Nephron (organoid): Measurements from ENCODE around the gene RPS3.
A peak's percentile ranks its signal among the peaks of the same experiment; 100 is the strongest.

Source experiments
- H3K27ac Mint-ChIP-seq, 3 experiments: 2 replicates each; pipeline ENCODE4 v1.8.0; 2020; ENCODE audit warnings: mixed read lengths in 3 of 3, mild to moderate bottlenecking in 2 of 3, moderate library complexity in 1 of 3
- H3K27me3 Mint-ChIP-seq: 2 replicates; pipeline ENCODE4 v1.8.0; 2021; ENCODE audit warnings: low read depth, mild to moderate bottlenecking, moderate library complexity, mixed read lengths
- H3K36me3 Mint-ChIP-seq: 2 replicates; pipeline ENCODE4 v1.8.0; 2020; ENCODE audit warnings: low read depth, mixed read lengths
- H3K4me1 Mint-ChIP-seq: 2 replicates; pipeline ENCODE4 v1.8.0; 2020; ENCODE audit warnings: mixed read lengths
- H3K4me3 Mint-ChIP-seq, 3 experiments: 2 replicates each; pipeline ENCODE4 v1.8.0; 2020; ENCODE audit warnings: mild to moderate bottlenecking in 3 of 3, mixed read lengths in 3 of 3, moderate library complexity in 2 of 3
- H3K9me3 Mint-ChIP-seq: 2 replicates; pipeline ENCODE4 v1.8.0; 2020; ENCODE audit warnings: mixed read lengths
- TF ChIP-seq, protein P1 (sequence below), 3 experiments: fragments of 200-600 bp; sonication (generic); IDR thresholded peaks; one replicate each; pipeline ENCODE4 v1.5.0; 2021; ENCODE audit warnings: antibody characterized with exemption in 3 of 3; ENCODE audit not compliant: unreplicated experiment in 3 of 3

RPS3 gene

DNA sequence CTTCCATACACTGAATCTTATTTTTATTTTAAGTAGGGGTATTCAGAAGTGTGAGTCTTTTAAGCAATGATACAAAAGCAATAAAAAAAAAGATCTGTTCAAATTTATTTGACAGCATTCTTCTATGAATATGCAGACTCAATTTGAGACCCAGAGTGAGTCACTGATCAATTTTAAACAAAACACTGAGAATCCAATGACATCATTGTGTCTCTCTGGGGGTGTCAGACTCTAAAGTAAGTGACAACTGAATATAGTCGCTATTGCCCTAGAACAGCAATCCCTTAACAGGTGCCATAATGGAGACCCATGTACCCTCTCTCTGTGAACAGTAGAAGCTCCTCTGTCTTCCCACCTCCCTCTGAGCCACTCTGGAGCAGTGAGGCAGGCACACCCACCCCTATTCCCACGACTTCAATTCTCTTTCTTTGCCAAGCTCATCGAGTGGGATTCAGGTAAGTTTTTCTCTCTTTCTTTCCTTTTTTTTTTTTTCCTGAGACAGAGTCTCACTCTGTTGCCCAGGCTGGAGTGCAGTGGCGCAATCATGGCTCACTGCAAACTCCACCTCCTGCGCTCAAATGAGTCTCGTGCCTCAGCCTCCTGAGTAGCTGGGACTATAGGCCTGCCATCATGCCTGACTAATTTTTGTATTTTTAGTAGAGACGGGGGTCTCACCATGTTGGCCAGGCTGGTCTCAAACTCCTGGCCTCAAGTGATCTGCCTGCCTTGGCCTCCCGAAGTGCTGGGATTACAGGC lies 5.1 kb upstream of the RPS3 start:
- no peaks in the 10 kb centered on the region for H3K9me3 Mint-ChIP-seq
- H3K36me3 Mint-ChIP-seq = no peaks in the 10 kb centered on the region
- H3K4me1 Mint-ChIP-seq = peaks cover 3% of the 10 kb centered on the region
- no peak overlapping the region for H3K4me3 Mint-ChIP-seq
- no peak overlapping the region for H3K27ac Mint-ChIP-seq
- TF ChIP-seq, protein P1, sequence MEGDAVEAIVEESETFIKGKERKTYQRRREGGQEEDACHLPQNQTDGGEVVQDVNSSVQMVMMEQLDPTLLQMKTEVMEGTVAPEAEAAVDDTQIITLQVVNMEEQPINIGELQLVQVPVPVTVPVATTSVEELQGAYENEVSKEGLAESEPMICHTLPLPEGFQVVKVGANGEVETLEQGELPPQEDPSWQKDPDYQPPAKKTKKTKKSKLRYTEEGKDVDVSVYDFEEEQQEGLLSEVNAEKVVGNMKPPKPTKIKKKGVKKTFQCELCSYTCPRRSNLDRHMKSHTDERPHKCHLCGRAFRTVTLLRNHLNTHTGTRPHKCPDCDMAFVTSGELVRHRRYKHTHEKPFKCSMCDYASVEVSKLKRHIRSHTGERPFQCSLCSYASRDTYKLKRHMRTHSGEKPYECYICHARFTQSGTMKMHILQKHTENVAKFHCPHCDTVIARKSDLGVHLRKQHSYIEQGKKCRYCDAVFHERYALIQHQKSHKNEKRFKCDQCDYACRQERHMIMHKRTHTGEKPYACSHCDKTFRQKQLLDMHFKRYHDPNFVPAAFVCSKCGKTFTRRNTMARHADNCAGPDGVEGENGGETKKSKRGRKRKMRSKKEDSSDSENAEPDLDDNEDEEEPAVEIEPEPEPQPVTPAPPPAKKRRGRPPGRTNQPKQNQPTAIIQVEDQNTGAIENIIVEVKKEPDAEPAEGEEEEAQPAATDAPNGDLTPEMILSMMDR (IDR thresholded peaks at IDR 0.05; ENCODE audit: unreplicated experiment in 3 of 3) = no peak
- peaks cover 22% of the 10 kb centered on the region for H3K27me3 Mint-ChIP-seq

DNA sequence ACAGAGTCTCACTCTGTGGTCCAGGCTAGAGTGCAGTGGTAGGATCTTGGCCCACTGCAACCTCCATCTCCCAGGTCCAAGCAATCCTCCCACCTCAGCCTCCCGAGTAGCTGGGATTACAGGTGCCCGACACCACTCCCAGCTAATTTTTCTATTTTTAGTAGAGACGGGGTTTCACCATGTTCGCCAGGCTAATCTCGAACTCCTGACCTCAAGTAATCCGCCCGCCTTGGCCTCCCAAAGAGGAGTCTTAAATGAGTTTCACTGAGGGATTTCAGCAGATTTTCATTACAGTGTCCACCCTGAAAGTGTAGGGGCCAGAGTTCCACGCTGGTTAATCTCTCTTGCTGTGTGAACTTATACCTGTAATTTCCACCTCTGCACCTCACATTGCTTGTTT lies 412 bp upstream of the RPS3 start:
- Mint-ChIP-seq H3K36me3 (peaks cover 34% of the 10 kb centered on the region), H3K9me3 (no peaks in the 10 kb centered on the region), H3K27ac (peak overlapping the region; percentile 93 to 97 (median 93)), H3K4me1 (peaks cover 39% of the 10 kb centered on the region), H3K27me3 (peaks cover 10% of the 10 kb centered on the region), H3K4me3 (peak overlapping the region; percentile 91 to 97 (median 96))
- TF ChIP-seq, protein P1 (IDR thresholded peaks at IDR 0.05; ENCODE audit: unreplicated experiment in 3 of 3) = no peak

DNA sequence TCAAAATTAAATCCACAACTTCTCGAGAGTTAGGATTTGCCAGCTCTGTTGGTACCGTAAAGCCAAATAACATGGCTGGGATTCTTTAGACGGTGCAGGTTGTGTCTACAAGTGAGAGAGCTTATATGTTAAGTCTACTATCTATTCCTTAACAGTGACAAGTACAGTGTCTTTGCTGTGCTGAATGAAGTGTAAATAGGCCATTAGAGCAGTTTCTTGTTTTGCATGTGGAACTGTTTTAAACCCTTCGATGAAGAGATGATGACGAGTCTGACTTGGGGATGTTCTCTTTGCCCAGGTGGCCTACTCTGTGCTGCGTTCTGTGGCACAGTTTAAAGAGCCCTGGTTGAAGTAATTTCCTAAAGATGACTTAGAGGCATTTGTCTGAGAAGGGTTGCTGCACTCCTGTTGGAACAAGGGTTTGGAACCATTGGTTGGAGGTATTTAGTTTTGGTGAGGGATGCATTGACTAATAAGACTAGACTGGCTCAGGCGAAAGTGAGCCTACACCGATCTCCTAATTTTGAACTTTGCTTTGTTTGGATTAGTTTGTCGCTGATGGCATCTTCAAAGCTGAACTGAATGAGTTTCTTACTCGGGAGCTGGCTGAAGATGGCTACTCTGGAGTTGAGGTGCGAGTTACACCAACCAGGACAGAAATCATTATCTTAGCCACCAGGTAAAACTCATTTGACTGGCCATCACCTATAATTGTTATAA lies 988 bp downstream of the RPS3 start:
- TF ChIP-seq, protein P1 (IDR thresholded peaks at IDR 0.05; ENCODE audit: unreplicated experiment in 3 of 3) = no peak
- H3K27me3 Mint-ChIP-seq = peaks cover 6% of the 10 kb centered on the region
- peaks cover 46% of the 10 kb centered on the region for H3K36me3 Mint-ChIP-seq
- H3K27ac Mint-ChIP-seq = peak overlapping the region; percentile 93 to 97 (median 93)
- peaks cover 39% of the 10 kb centered on the region for H3K4me1 Mint-ChIP-seq
- H3K9me3 Mint-ChIP-seq = no peaks in the 10 kb centered on the region
- H3K4me3 Mint-ChIP-seq = peak overlapping the region; percentile 91 to 97 (median 96)

DNA sequence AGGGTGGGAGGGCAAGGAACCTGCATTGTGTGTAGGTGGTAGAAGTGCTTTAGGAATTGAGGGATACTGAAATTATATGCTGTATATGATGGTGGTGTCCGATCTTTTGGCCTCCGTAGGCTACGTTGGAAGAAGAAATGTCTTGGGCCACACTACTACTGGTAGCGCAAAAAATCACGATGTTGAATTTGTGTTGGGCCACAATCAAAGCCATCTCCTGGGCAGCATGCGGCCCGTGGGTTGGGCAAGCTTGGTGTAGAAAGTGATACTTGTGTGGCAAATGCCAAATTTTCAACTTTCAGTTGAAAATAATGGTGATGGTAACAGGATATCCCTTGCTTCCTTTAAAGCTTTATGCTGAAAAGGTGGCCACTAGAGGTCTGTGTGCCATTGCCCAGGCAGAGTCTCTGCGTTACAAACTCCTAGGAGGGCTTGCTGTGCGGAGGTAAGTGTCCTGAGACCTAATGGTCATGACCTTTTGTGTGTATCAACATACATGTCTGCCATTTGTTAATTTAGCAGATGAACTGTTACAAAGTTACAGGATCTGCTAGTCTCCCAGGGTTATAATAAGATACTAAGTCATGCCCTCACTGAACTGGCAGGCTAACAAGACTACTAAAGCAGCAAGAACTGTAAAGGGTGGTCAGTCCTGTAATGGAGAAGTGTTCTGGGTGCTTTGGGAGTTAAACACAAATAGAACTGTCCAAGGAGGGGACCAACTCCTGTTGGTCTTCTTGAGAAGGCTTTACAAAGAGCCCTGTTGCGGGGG lies 2.9 kb downstream of the RPS3 start:
- H3K4me3 Mint-ChIP-seq = peak overlapping the region; percentile 91 to 97 (median 96)
- H3K4me1 Mint-ChIP-seq = peaks cover 39% of the 10 kb centered on the region
- H3K36me3 Mint-ChIP-seq = peaks cover 63% of the 10 kb centered on the region
- no peaks in the 10 kb centered on the region for H3K27me3 Mint-ChIP-seq
- TF ChIP-seq, protein P1 (IDR thresholded peaks at IDR 0.05; ENCODE audit: unreplicated experiment in 3 of 3) = no peak
- no peaks in the 10 kb centered on the region for H3K9me3 Mint-ChIP-seq
- peak overlapping the region; percentile 25 to 71 (median 27) for H3K27ac Mint-ChIP-seq

DNA sequence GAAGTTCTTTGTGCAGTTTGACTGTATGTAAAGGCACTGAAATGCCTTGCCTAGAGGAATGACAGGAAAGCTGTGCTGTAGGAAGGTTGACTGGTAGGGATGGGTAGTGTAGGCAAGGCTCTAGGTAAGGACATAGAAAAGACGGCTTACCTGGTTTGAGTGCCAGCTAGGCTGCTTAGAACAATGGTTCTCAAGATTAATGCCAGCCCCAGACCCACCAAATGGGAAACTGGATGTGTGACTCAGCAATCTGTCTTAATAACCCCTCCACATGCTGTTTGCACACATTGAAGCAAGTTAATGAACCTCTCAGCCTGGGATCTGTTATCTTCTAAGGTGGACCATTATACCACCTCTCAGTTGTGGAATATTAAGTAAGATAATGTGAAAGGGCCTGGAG lies 3.7 kb downstream of the RPS3 start:
- H3K4me1 Mint-ChIP-seq = peaks cover 44% of the 10 kb centered on the region
- no peaks in the 10 kb centered on the region for H3K9me3 Mint-ChIP-seq
- H3K27ac Mint-ChIP-seq = peak overlapping the region in 2 of 3 experiments; percentile 25 to 53
- H3K36me3 Mint-ChIP-seq = peaks cover 69% of the 10 kb centered on the region
- peak overlapping the region; percentile 91 to 97 (median 96) for H3K4me3 Mint-ChIP-seq
- H3K27me3 Mint-ChIP-seq = no peaks in the 10 kb centered on the region
- TF ChIP-seq, protein P1 (IDR thresholded peaks at IDR 0.05; ENCODE audit: unreplicated experiment in 3 of 3) = no peak
